NK-92 (cell line): Measurements from ENCODE around the gene ODF2.
"Not testable (repeated sequence)": the region's sequence is repeated elsewhere in the genome, so short reads cannot be mapped to it uniquely, and the experiment has no call there.

ENCODE experiments used
- DNase-seq: peaks from one replicate; lab custom pipeline; 2025; ENCODE audit not compliant: unreplicated experiment; lab: John Stamatoyannopoulos, UW

Gene ODF2

GRCh38 chr9:128423356-128423755, 32.5 kb upstream of the ODF2 start:
- not testable (repeated sequence) for DNase-seq

DNA sequence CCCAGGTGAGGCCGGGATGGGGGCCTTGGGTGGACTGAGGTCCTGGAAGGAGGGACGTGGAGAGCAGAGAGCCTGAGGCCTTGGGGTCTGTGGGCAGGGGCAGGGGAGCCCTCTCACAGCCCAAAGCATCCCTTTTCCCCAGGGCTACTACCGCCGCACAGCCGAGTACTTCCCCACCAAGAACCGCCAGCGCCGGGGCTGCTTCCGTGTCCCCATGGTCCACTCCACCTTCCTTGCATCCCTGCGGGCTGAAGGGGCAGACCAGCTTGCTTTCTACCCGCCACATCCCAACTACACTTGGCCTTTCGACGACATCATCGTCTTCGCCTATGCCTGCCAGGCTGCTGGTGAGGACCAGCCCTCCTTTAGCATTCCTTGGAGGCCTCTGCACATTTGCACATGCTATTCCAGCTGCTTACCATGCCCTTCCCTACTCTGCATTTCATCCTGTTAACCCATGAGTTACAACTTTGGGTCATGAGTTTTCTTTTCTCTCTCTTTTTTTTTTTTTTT, 31.5 kb upstream of the ODF2 start:
- DNase-seq = no peak

- no peak for DNase-seq
Measured at GRCh38 chr9:128428644-128429512, 26.9 kb upstream of the ODF2 start.

- no peak for DNase-seq
Measured at GRCh38 chr9:128429513-128430086, 26.2 kb upstream of the ODF2 start.

GRCh38 chr9:128431207-128431606, 24.6 kb upstream of the ODF2 start:
- no peak for DNase-seq

- no peak for DNase-seq
Measured at GRCh38 chr9:128434340-128434739, 21.5 kb upstream of the ODF2 start.

GRCh38 chr9:128435611-128436010, 20.2 kb upstream of the ODF2 start:
- DNase-seq = no peak

- DNase-seq = no peak
Measured at GRCh38 chr9:128438343-128439109, 17.3 kb upstream of the ODF2 start.

- DNase-seq = no peak
Measured at GRCh38 chr9:128439273-128439672, 16.5 kb upstream of the ODF2 start.

- DNase-seq = no peak
Measured at GRCh38 chr9:128442150-128442549, 13.7 kb upstream of the ODF2 start.

GRCh38 chr9:128446505-128446904, 9.3 kb upstream of the ODF2 start:
- DNase-seq = not testable (repeated sequence)

DNA sequence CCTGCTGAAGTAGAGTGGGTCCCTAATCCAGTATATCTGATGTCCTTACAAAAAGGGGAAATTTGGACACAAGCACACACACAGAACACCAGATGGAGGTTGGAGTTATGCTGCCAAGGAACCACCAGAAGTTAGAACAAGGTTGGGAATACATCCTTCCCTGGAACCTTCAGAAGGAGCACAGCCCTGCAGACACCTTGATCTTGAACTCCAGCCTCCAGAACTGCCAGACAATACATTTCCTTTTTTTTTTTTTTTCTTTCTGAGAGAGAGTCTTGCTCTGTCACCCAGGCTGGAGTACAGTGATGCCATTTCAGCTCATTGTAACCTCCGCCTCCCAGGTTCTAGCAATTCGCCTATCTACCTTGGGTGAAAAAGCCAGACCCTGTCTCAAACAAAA, 7.1 kb upstream of the ODF2 start:
- no peak for DNase-seq

GRCh38 chr9:128454991-128455390, 815 bp upstream of the ODF2 start:
- no peak for DNase-seq

DNA sequence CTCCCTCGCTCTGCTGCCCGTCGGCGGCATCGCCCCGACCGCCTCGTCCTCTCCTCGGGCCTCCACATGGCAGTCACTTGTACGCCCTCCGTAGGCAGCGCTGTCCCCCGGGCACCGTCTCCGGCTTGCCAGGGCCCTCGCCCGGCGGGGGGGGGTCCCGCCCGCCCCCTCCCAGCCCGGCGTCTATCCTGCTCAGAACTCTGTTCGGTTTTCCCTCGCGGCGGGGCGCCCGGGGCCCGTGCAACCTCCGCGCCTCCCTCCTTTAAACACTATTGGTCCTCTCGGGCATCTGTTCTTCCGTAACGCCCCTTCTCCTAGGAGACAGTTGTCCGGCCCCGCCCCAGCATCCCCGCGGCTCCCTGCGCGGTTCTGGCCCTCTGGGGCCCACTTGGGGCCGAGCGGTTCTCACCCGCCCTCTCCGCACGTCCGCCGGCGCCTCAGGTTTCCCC, 831 bp downstream of the ODF2 start:
- DNase-seq = no peak

- no peak for DNase-seq
Measured at GRCh38 chr9:128457207-128457606, 1.4 kb downstream of the ODF2 start.

GRCh38 chr9:128459011-128459410, 3.2 kb downstream of the ODF2 start:
- no peak for DNase-seq

- no peak for DNase-seq
Measured at GRCh38 chr9:128469070-128469469, 13.3 kb downstream of the ODF2 start.

- DNase-seq = no peak
Measured at GRCh38 chr9:128470560-128470959, 14.8 kb downstream of the ODF2 start.

GRCh38 chr9:128473104-128473503, 17.3 kb downstream of the ODF2 start:
- DNase-seq = no peak

DNA sequence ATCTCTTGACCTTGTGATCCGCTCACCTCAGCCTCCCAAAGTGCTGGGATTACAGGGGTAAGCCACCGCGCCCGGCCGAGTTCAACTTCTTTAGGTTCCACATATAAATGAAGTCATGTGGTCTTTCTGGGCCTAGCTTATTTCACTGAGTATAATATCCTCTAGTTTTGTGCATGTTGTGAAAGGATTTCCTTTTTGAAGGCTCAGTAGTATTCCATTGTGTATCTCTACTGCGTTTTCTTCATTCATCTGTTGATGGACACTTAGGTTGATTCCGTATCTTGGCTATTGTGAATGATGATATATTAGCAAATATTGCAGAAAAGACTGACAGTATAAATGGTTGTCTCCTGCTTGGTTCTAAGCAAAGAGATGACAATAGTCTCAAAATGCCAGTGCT, 20.1 kb downstream of the ODF2 start:
- no peak for DNase-seq

- no peak for DNase-seq
Measured at GRCh38 chr9:128479262-128479661, 23.5 kb downstream of the ODF2 start.

DNA sequence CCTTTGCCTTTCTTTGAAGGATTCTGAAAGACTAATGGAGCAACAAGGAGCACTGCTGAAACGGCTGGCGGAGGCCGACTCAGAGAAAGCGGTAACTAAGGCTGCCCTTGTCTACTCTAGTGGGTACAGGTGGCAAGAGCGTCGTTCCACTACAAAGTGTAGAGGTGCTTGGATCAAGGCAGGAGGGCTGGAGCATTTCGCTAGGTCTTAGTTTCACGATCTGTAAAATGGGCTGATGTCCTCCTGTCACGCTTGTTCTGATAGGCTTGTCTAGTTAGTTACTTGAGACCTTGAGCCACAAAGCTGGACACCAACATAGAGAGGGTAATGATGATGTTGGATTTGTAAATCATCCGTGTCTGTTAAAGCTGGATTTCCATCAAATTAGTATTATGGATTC, 25.8 kb downstream of the ODF2 start:
- DNase-seq = no peak
